Measurements from ENCODE around the gene OTOA.
"Not testable (repeated sequence)": the region's sequence is repeated elsewhere in the genome, so short reads cannot be mapped to it uniquely, and the experiment has no call there.

OTOA gene

DNA sequence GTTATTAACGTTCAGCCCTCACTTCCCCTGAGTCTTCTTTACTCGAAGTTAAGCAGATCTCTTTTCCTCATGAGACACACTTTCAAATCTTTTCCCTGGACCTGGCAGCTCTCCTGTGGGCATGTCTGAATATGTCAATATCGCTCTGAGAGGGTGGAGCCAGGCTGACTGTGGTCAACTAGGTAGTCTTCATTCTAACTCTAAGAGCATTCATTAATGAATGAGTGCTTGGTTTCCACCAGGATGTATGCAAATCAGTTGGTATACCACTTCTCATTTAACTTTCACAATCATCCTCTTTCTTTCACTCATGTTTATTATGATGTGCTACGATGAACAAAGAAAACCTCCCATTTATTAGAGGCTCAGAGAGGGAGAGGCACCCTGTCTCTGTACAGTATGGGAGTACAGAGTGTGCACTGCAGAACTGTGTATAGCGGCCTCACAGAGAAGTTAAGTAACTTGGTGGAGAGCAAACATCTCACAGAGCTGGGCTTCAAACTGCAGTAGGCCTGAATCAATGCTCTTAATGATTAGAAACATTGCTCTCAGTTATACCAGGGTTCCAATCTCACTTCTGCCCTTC, 39.9 kb downstream of the OTOA start:
- Mint-ChIP-seq H3K9me3 (no peaks in the 10 kb centered on the region), H3K36me3 (ENCODE audit: low read depth) (no peaks in the 10 kb centered on the region), H3K4me1 (ENCODE audit: low read depth) (peaks cover 4% of the 10 kb centered on the region), H3K27ac (no peak overlapping the region), H3K4me3 (no peak overlapping the region), H3K27me3 (ENCODE audit: low read depth) (no peaks in the 10 kb centered on the region)
- no peak for DNase-seq (ENCODE audit: low spot score)

DNA sequence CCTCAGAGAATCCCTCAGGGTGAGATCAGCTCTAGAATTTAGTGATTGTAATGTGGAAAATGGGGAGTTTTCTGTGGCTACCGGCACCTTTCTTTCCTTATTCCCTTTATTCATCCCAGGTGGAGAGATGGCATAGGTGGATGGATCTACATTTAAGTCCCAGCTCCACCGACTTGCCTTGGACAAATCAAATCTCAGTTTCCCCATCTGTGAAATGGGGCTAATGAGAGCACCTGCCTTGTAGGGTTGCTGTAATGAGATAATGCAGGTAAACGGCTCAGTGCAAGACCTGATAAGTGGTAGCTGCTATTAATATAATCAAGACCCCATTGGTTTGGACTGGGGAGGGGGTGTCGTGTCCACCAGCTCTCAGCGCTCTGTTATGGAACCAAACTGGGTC, 40.5 kb downstream of the OTOA start:
- no peak overlapping the region for H3K27ac Mint-ChIP-seq
- peaks cover 4% of the 10 kb centered on the region for H3K4me1 Mint-ChIP-seq (ENCODE audit: low read depth)
- DNase-seq (ENCODE audit: low spot score) = no peak
- H3K27me3 Mint-ChIP-seq (ENCODE audit: low read depth) = no peaks in the 10 kb centered on the region
- no peaks in the 10 kb centered on the region for H3K9me3 Mint-ChIP-seq
- H3K36me3 Mint-ChIP-seq (ENCODE audit: low read depth) = no peaks in the 10 kb centered on the region
- no peak overlapping the region for H3K4me3 Mint-ChIP-seq

DNA sequence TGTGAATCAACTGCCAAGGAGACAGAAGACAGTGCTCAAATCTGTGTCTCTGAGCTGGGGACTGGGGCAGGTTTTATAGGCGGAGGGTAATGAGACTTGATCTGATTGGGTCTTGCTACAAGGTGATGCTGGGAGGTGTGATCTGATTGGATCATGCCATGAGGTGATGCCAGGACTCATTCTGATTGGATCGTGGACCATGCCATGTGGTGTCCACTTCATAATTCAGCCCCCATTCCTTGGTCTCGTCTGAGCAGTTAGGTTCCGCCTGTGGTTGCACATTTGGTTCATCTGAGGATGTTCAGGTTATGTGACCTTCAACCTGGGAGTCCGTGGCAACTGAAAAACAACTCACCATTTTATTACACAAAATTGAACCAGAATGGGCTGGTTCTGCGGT, 41.0 kb downstream of the OTOA start:
- Mint-ChIP-seq H3K27me3 (ENCODE audit: low read depth) (no peaks in the 10 kb centered on the region), H3K27ac (no peak overlapping the region), H3K9me3 (no peaks in the 10 kb centered on the region), H3K36me3 (ENCODE audit: low read depth) (no peaks in the 10 kb centered on the region), H3K4me3 (no peak overlapping the region), H3K4me1 (ENCODE audit: low read depth) (peaks cover 4% of the 10 kb centered on the region)
- no peak for DNase-seq (ENCODE audit: low spot score)

DNA sequence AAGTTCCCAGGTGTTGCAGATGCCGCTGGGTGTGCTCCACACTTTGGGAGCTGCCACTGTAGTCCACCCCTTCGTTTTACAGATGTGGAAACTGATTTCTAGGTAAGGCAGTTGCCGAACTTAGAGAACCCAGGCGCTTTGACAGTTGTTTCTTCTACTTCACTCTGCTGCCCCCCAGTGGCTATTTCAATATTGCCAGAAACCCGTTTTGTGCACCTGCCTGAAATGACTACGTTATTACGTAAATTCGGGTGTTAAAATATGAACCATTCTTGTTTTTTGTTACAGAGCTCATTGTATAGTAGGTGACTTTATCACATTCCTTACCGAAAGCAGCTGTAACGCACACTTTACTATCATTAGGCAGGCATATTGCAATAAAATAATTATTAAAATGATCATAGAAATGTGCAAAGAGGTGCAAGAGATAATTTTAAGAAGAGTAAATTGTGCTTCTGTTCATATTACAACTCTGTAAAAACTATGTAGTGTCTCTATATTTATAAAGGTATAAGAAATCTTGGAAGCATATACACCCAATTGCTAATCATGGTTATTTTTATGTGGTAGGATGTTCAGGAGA, 44.9 kb downstream of the OTOA start:
- H3K4me3 Mint-ChIP-seq = no peak overlapping the region
- H3K27ac Mint-ChIP-seq = no peak overlapping the region
- no peaks in the 10 kb centered on the region for H3K27me3 Mint-ChIP-seq (ENCODE audit: low read depth)
- peaks cover 5% of the 10 kb centered on the region for H3K4me1 Mint-ChIP-seq (ENCODE audit: low read depth)
- no peaks in the 10 kb centered on the region for H3K36me3 Mint-ChIP-seq (ENCODE audit: low read depth)
- peak; percentile 64 for DNase-seq (ENCODE audit: low spot score)
- no peaks in the 10 kb centered on the region for H3K9me3 Mint-ChIP-seq

DNA sequence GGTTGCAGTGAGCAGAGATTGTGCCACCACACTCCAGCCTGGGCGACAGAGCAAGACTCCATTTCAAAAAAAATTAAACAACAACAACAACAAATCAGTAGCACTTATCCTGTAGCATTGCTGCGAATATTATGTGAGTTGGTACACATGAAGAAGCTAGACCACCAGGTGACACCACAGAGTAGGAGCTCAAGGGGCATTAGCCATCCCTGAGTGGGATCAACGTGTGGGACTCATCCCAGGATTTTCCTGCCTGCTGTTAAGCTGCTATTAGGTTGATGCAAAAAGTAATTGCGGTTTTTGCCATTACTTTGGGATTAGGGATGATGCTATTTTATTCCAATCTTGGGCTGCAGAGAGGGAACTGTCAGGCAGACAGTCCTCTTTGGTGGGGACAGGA, 47.2 kb downstream of the OTOA start:
- H3K27me3 Mint-ChIP-seq (ENCODE audit: low read depth) = no peaks in the 10 kb centered on the region
- H3K9me3 Mint-ChIP-seq = no peaks in the 10 kb centered on the region
- no peak for DNase-seq (ENCODE audit: low spot score)
- no peak overlapping the region for H3K4me3 Mint-ChIP-seq
- no peaks in the 10 kb centered on the region for H3K36me3 Mint-ChIP-seq (ENCODE audit: low read depth)
- H3K27ac Mint-ChIP-seq = no peak overlapping the region
- H3K4me1 Mint-ChIP-seq (ENCODE audit: low read depth) = peaks cover 9% of the 10 kb centered on the region

DNA sequence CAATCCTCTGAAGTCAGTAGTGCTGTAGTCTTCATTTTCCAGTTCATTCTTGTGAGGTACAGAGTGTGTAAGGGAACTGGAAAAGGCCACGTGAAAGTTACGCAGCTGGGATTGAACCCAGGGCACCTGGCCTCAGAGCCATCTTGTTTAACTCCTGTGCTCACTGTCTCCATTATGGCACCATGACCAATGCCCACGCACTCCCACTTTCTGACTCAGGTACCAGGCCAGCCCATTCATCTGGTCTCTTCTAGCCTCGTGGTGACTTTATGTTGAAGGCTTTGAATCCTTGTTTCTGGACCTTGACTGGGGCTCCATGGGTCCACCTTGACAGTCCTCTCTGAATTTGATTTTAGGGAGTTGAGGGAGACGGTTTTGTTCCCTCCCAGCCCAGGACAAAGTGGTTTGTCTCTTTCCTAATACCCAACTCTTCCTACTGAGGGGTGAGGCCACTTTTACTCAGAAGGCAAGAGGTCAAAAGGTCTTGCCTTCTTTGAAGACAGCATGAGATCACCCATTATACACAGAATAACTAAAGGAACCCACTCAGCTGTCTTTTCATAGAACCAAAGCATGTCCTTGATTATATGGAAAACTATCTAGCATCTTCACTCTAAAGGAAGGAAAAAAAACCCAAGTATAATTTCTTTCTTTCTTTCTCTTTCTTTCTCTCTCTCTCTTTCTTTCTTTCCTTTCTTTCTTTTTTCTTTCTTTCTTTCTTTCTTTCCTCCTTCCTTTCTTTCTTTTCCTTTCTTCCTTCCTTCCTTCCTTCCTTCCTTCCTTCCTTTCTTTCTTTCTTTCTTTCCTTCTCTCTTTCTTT, 50.0 kb downstream of the OTOA start:
- Mint-ChIP-seq H3K4me3 (no peak overlapping the region), H3K9me3 (no peaks in the 10 kb centered on the region), H3K27me3 (ENCODE audit: low read depth) (no peaks in the 10 kb centered on the region), H3K36me3 (ENCODE audit: low read depth) (no peaks in the 10 kb centered on the region), H3K27ac (no peak overlapping the region), H3K4me1 (ENCODE audit: low read depth) (peaks cover 7% of the 10 kb centered on the region)
- DNase-seq (ENCODE audit: low spot score) = no peak

DNA sequence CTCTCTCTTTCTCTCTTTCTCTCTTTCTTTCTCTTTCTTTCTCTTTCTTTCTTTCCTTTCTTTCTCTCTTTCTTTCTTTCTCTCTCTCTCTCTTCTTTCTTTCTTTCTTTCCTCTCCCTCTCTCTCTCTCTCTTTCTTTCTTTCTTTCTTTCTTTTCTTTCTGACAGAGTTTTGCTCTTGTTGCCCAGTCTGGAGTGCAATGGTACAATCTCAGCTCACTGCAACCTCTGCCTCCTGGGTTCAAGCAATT, 50.5 kb downstream of the OTOA start:
- H3K27ac Mint-ChIP-seq; DNase-seq (ENCODE audit: low spot score): not testable (repeated sequence)

DNA sequence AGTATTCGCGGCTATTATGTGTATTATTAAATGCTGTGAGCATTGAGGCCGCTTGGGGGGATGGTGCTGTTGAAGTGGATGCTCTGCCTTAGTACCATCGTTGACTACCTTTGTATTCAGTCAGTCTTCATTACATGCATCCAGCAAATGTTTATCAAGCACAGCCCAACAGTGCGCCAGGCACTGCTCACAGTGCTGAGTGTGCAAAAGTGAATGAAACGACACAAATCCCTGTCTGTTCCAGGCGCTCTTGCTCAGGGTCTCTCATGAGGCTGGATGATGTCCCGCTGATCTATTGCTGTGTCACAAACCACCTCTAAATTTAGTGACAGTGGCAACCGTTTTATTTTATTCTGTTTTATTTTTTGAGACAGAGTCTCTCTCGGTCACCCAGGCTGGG, 53.8 kb downstream of the OTOA start:
- no peak overlapping the region for H3K27ac Mint-ChIP-seq
- H3K9me3 Mint-ChIP-seq = no peaks in the 10 kb centered on the region
- no peaks in the 10 kb centered on the region for H3K36me3 Mint-ChIP-seq (ENCODE audit: low read depth)
- H3K4me1 Mint-ChIP-seq (ENCODE audit: low read depth) = peaks cover 7% of the 10 kb centered on the region
- no peak for DNase-seq (ENCODE audit: low spot score)
- H3K27me3 Mint-ChIP-seq (ENCODE audit: low read depth) = no peaks in the 10 kb centered on the region
- H3K4me3 Mint-ChIP-seq = no peak overlapping the region

More for the DNA sequence above, 50.5 kb downstream of the OTOA start:
- not testable (repeated sequence) for H3K36me3 Mint-ChIP-seq (ENCODE audit: low read depth); H3K9me3 Mint-ChIP-seq; H3K4me1 Mint-ChIP-seq (ENCODE audit: low read depth); H3K27me3 Mint-ChIP-seq (ENCODE audit: low read depth); H3K4me3 Mint-ChIP-seq

DNA sequence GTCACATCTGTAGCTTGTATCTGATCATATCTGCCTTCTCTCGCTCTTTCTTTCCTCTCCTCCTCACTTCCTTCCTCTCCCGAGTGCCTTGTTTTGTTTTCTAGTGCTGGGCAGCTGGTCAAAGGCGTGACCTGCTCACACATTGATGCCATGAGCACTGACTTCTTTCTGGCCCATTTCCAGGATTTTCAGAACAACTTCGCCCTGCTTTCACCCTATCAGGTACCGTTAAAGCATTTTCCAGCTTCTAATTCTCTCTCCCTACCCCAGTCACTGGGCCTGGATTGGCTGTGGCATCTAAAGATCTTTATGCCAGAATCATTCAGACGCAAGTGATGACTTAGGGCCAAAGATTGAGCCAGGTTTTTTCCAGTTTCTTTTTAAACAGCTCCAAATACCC, 55.5 kb downstream of the OTOA start:
- no peaks in the 10 kb centered on the region for H3K9me3 Mint-ChIP-seq
- no peaks in the 10 kb centered on the region for H3K27me3 Mint-ChIP-seq (ENCODE audit: low read depth)
- H3K4me1 Mint-ChIP-seq (ENCODE audit: low read depth) = peaks cover 4% of the 10 kb centered on the region
- no peak for DNase-seq (ENCODE audit: low spot score)
- no peak overlapping the region for H3K27ac Mint-ChIP-seq
- H3K36me3 Mint-ChIP-seq (ENCODE audit: low read depth) = no peaks in the 10 kb centered on the region
- H3K4me3 Mint-ChIP-seq = no peak overlapping the region

DNA sequence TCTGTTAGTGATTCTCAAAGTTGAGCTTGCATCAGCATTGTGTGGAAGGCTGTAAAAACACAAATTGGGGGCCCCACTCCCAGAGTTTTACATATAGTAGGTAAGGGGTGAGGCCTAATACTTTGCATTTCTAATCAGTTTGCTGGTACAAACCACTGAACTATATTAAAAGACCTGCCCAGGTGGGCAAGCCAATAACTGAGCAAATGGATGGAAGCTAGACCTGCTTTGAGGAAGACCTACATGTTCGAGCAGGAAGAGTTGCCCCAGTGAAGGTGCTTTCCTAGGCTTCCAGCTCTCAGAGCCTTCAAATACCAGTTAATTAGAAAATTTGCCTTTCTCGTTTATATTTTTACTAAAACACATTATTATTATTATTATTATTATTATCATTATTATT, 56.8 kb downstream of the OTOA start:
- no peaks in the 10 kb centered on the region for H3K9me3 Mint-ChIP-seq
- H3K4me3 Mint-ChIP-seq = no peak overlapping the region
- no peak overlapping the region for H3K27ac Mint-ChIP-seq
- H3K4me1 Mint-ChIP-seq (ENCODE audit: low read depth) = peaks cover 4% of the 10 kb centered on the region
- DNase-seq (ENCODE audit: low spot score) = no peak
- no peaks in the 10 kb centered on the region for H3K36me3 Mint-ChIP-seq (ENCODE audit: low read depth)
- peaks cover 3% of the 10 kb centered on the region for H3K27me3 Mint-ChIP-seq (ENCODE audit: low read depth)

DNA sequence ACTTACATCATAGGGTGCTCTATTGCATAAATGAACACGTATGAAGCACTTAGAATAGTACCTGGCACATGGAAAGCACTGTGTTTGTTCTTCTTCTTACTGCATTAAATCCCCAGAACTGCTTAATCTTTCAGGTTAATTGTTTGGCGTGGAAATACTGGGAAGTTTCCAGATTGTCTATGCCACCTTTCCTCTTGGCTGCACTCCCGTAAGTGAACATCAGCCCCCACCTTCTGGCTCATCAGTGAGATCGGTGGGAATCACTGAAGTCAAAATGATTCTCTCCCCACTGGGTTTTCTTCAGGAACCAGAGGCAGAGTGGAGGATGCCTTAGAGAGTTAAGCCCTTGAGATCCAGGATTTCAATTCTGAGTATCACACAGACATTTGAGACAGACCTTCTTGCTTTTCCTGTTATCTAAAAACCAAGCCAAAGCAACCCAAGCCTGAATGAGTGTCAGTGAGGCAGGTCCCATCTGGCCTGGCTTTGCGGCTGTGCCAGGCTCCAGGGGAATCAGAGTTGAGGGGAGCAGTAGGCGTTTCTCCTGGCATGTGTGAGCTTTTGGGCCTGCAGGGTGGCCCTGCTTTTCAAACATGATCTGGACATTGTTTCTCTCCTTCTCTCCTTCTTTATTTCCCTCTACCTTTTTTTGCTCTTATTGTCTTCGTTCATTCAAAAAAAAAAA, 59.1 kb downstream of the OTOA start:
- no peak for DNase-seq (ENCODE audit: low spot score)
- Mint-ChIP-seq H3K4me3 (no peak overlapping the region), H3K27ac (no peak overlapping the region), H3K9me3 (no peaks in the 10 kb centered on the region), H3K4me1 (ENCODE audit: low read depth) (peaks cover 4% of the 10 kb centered on the region), H3K27me3 (ENCODE audit: low read depth) (peaks cover 7% of the 10 kb centered on the region), H3K36me3 (ENCODE audit: low read depth) (no peaks in the 10 kb centered on the region)

DNA sequence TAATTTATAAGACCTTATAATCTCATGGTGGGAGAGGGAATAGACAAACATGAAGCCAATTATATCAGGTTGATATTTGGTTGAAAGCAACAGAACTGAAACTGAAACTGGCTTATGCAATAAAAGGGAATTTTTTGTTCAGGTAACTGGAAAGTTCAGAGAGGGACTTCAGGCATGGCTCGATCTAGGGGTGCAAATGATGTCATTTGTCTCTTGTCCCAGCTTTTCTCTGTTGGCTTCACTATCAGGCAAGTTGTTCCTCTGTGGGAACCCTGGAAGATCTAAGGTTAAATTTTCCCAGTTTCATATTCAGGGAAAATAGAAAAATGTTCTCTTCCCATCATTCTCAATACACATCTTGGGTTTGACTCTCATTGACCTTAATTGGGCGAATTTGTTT, 59.8 kb downstream of the OTOA start:
- H3K27me3 Mint-ChIP-seq (ENCODE audit: low read depth) = peaks cover 7% of the 10 kb centered on the region
- H3K4me1 Mint-ChIP-seq (ENCODE audit: low read depth) = peaks cover 4% of the 10 kb centered on the region
- DNase-seq (ENCODE audit: low spot score) = no peak
- no peak overlapping the region for H3K4me3 Mint-ChIP-seq
- H3K9me3 Mint-ChIP-seq = no peaks in the 10 kb centered on the region
- H3K36me3 Mint-ChIP-seq (ENCODE audit: low read depth) = no peaks in the 10 kb centered on the region
- H3K27ac Mint-ChIP-seq = no peak overlapping the region

DNA sequence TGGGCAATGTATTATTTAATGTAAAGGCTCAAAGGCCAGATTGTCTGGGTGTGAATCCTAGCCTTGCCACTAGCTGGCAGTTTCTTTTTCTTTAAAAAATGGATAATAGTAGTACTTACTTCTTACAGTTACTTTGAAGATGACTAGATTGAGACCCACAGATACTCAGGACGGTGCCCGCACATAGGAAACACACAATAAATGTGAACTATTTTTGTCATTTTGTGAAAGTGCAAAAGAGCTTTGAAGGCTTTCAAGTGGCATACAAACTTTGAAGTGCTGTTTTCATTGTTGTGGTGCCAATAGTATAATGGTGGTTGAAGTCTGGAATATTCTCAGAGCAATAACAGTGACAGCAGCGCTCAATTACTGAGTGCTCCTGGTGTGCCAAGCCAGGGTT, 63.6 kb downstream of the OTOA start:
- H3K4me3 Mint-ChIP-seq = no peak overlapping the region
- H3K4me1 Mint-ChIP-seq (ENCODE audit: low read depth) = peaks cover 4% of the 10 kb centered on the region
- peaks cover 7% of the 10 kb centered on the region for H3K27me3 Mint-ChIP-seq (ENCODE audit: low read depth)
- H3K9me3 Mint-ChIP-seq = no peaks in the 10 kb centered on the region
- H3K36me3 Mint-ChIP-seq (ENCODE audit: low read depth) = no peaks in the 10 kb centered on the region
- no peak overlapping the region for H3K27ac Mint-ChIP-seq
- no peak for DNase-seq (ENCODE audit: low spot score)

DNA sequence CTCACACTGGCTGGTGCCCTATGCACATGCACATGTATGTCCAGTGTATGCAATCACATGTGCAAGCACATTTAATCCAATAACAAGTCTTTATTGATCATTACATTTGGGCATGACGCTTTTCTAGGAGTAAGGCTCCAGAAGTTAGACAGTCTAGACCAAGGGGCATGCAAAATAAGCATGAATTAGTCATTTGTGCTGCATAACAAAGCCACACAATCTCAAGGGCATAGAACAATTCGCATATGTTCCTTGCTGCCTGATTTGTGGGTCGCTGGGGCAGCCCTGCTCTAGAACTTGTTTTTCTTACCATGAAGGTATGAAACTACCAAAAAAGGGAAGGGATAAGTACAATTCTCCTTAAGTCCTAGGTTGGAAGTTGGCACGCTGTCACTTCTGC, 67.5 kb downstream of the OTOA start:
- not testable (repeated sequence) for H3K4me1 Mint-ChIP-seq (ENCODE audit: low read depth); H3K4me3 Mint-ChIP-seq; DNase-seq (ENCODE audit: low spot score); H3K36me3 Mint-ChIP-seq (ENCODE audit: low read depth); H3K27ac Mint-ChIP-seq; H3K9me3 Mint-ChIP-seq; H3K27me3 Mint-ChIP-seq (ENCODE audit: low read depth)

Measured in T-helper 2 cell treated with Interferon-gamma antibody and Interleukin-4, amounts not matched to agents 5 μg/mL and 100 μg/mL, for 36 hours (primary cell).